KMS-11 (cell line): ENCODE measurements around the gene SLCO3A1.

Experiments used
- H2AFZ ChIP-seq: fragments of 200-600 bp; sonication (generic); 2 replicates; pipeline ENCODE4 v1.6.1; 2016; ENCODE audit warnings: antibody characterized with exemption, mixed run types, low read depth
- H3K27ac ChIP-seq: fragments of 200-600 bp; sonication (generic); 2 replicates; pipeline ENCODE4 v1.6.1; 2016; ENCODE audit warnings: mild to moderate bottlenecking, mixed run types
- H3K27me3 ChIP-seq: fragments of 200-600 bp; sonication (generic); 2 replicates; pipeline ENCODE4 v1.6.1; 2017; ENCODE audit warnings: mild to moderate bottlenecking, low read depth, mixed run types, moderate library complexity; ENCODE audit not compliant: insufficient read depth
- H3K36me3 ChIP-seq: fragments of 200-600 bp; sonication (generic); 2 replicates; pipeline ENCODE4 v1.6.1; 2017; ENCODE audit warnings: mild to moderate bottlenecking, mixed run types; ENCODE audit not compliant: insufficient read depth
- H3K4me1 ChIP-seq: fragments of 200-600 bp; sonication (generic); 2 replicates; pipeline ENCODE4 v1.6.1; 2016; ENCODE audit warnings: mild to moderate bottlenecking, low read depth, mixed run types; ENCODE audit not compliant: poor library complexity, severe bottlenecking
- H3K4me2 ChIP-seq: fragments of 200-600 bp; sonication (generic); 2 replicates; pipeline ENCODE4 v1.7.0; 2016; ENCODE audit warnings: mild to moderate bottlenecking, mixed run types
- H3K4me3 ChIP-seq: fragments of 200-600 bp; sonication (generic); IDR thresholded peaks from 2 replicates; pipeline ENCODE4 v1.6.1; 2017; ENCODE audit warnings: low read depth, low read length, mixed read lengths; ENCODE audit not compliant: insufficient read depth
- H3K79me2 ChIP-seq: fragments of 200-600 bp; sonication (generic); 2 replicates; pipeline ENCODE4 v1.6.1; 2016; ENCODE audit warnings: low read depth, mixed run types; ENCODE audit not compliant: insufficient read depth
- H3K9ac ChIP-seq: fragments of 200-600 bp; sonication (generic); 2 replicates; pipeline ENCODE4 v1.6.1; 2016; ENCODE audit warnings: mild to moderate bottlenecking, mixed run types
- H4K20me1 ChIP-seq: fragments of 200-600 bp; sonication (generic); 2 replicates; pipeline ENCODE4 v1.6.1; 2016; ENCODE audit warnings: mild to moderate bottlenecking, mixed run types; ENCODE audit not compliant: insufficient read depth
- TF ChIP-seq, protein P1 (sequence below): fragments of 200-600 bp; sonication (generic); conservative IDR thresholded peaks from 2 replicates; pipeline ENCODE4 v1.6.1; 2017; ENCODE audit warnings: low read depth, mild to moderate bottlenecking, antibody characterized with exemption, low read length, moderate library complexity, mixed read lengths

SLCO3A1 gene

DNA sequence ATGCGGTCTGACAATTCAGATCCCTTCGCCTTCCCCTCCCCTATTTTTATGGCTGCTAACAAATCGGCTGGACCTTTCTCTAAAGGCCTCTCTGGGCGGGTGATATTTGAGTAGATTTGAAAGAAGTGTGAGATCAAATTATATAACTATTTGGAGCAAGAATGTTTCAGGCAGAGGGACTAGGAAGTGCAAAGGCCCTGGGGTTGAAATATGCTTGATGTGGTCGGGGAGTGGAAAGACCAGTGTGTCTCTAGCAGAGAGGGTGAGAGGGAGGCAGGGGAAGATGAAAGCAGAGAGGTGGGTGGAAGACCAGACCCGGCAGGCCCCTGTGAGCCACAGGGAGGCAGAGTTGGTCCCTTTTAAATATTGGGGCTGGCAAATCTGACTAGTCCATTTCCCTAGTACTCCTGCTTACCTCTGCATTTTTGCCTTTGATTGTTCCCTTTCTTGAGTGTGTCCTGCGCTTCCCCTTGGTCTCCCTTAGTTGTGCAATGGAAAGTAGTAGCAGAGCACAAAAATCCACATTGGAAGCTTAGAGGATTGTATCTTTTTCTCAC lies 32.3 kb downstream of the SLCO3A1 start:
- no peaks in the 10 kb centered on the region for H3K79me2 ChIP-seq
- H3K36me3 ChIP-seq, result no peaks in the 10 kb centered on the region

DNA sequence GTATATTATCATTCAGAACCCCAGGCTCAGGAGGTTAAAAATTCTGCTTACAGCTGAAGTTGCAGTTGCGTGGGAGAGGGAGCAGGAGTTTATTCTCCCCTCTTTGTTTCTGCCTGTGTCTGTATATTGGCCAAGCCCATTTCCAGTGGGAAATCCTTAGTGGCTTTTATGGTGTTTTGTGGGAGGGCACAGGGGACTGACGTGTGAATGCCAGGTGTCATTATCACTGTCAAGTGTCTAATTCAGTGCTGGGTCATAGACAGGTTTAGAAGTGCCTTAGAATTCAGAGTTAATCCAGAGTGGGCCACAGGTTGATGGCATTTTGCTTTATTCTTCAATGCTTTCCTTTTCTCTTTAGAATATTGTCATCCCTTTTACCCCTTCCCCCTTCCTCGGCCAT lies 33.4 kb downstream of the SLCO3A1 start:
- Histone ChIP-seq H3K36me3 (no peaks in the 10 kb centered on the region), H3K4me1 (no peaks in the 10 kb centered on the region), H3K27ac (no peak overlapping the region), H2AFZ (no peak overlapping the region), H3K27me3 (no peaks in the 10 kb centered on the region), H4K20me1 (no peaks in the 10 kb centered on the region), H3K4me3 (no peak overlapping the region), H3K9ac (no peak overlapping the region), H3K79me2 (no peaks in the 10 kb centered on the region), H3K4me2 (no peak overlapping the region)
- TF ChIP-seq, protein P1, sequence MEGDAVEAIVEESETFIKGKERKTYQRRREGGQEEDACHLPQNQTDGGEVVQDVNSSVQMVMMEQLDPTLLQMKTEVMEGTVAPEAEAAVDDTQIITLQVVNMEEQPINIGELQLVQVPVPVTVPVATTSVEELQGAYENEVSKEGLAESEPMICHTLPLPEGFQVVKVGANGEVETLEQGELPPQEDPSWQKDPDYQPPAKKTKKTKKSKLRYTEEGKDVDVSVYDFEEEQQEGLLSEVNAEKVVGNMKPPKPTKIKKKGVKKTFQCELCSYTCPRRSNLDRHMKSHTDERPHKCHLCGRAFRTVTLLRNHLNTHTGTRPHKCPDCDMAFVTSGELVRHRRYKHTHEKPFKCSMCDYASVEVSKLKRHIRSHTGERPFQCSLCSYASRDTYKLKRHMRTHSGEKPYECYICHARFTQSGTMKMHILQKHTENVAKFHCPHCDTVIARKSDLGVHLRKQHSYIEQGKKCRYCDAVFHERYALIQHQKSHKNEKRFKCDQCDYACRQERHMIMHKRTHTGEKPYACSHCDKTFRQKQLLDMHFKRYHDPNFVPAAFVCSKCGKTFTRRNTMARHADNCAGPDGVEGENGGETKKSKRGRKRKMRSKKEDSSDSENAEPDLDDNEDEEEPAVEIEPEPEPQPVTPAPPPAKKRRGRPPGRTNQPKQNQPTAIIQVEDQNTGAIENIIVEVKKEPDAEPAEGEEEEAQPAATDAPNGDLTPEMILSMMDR, result no peak

More for the DNA sequence above, 32.3 kb downstream of the SLCO3A1 start:
- H3K4me3 ChIP-seq, result no peak overlapping the region
- TF ChIP-seq, protein P1, result no peak
- H3K27me3 ChIP-seq, result no peaks in the 10 kb centered on the region
- no peaks in the 10 kb centered on the region for H3K4me1 ChIP-seq
- H3K27ac ChIP-seq, result no peak overlapping the region
- no peak overlapping the region for H2AFZ ChIP-seq
- H3K9ac ChIP-seq, result no peak overlapping the region
- no peak overlapping the region for H3K4me2 ChIP-seq
- no peaks in the 10 kb centered on the region for H4K20me1 ChIP-seq

DNA sequence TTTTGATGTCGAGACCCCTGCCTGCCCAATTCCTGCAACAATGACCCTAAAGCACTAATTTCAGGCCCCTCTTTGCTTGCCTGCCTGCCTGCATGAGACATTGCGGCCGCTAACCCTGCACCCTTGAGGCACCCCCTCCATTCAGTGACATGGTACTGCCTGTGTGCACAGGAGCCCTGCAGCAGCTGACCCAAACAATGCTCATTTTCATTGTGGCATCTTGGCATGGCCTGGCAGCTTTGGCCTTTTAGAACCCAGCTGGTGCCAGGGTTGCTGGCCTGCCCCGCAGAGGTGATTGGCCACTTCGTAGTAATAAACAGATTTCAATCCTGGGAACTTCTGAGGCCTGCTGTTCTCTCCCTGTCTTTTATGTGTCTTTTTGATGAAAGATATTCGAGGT lies 33.8 kb downstream of the SLCO3A1 start:
- Histone ChIP-seq H3K9ac (no peak overlapping the region), H3K79me2 (no peaks in the 10 kb centered on the region), H2AFZ (no peak overlapping the region), H3K27me3 (no peaks in the 10 kb centered on the region), H3K4me2 (no peak overlapping the region), H3K4me3 (no peak overlapping the region), H4K20me1 (no peaks in the 10 kb centered on the region), H3K27ac (no peak overlapping the region), H3K36me3 (no peaks in the 10 kb centered on the region), H3K4me1 (no peaks in the 10 kb centered on the region)
- TF ChIP-seq, protein P1, result no peak

DNA sequence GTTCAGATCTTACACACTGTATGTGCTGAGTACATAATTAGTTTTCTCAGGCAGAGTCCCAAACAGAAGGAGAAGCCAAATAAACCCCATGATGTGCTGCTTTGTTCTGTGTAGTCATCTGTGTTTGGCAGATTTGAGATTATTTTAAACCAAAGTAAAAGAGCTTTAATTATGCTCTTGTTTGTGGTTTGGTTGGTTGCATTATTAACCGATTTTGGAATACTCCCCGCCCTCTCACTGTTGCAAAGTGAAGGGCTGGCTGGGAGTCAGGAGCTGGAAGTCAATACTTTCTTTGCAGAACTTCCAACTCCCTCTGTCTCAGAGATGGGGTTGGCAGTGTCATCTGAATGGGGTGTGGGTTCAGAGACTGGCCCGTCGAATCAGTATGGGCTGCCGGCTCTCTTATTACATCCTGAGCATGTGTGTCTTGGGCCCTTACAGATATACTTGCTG lies 34.4 kb downstream of the SLCO3A1 start:
- Histone ChIP-seq H3K4me2 (no peak overlapping the region), H3K4me1 (no peaks in the 10 kb centered on the region), H3K27me3 (no peaks in the 10 kb centered on the region), H3K79me2 (no peaks in the 10 kb centered on the region), H3K36me3 (no peaks in the 10 kb centered on the region), H2AFZ (no peak overlapping the region), H3K27ac (no peak overlapping the region), H3K9ac (no peak overlapping the region), H3K4me3 (no peak overlapping the region), H4K20me1 (no peaks in the 10 kb centered on the region)
- TF ChIP-seq, protein P1, result no peak
